WI38 (cell line): ENCODE data around the gene PAQR8.

ENCODE experiments used
- H3K4me3 ChIP-seq: 2 replicates; pipeline ENCODE4 v1.5.1; 2011; ENCODE audit warnings: low read depth, mild to moderate bottlenecking, control low read depth, low read length
- TF ChIP-seq, protein P1 (sequence below): IDR thresholded peaks from 2 replicates; pipeline ENCODE4 v1.5.1; 2012; ENCODE audit warnings: low read depth, mild to moderate bottlenecking, control low read depth, low read length

The PAQR8 gene

DNA sequence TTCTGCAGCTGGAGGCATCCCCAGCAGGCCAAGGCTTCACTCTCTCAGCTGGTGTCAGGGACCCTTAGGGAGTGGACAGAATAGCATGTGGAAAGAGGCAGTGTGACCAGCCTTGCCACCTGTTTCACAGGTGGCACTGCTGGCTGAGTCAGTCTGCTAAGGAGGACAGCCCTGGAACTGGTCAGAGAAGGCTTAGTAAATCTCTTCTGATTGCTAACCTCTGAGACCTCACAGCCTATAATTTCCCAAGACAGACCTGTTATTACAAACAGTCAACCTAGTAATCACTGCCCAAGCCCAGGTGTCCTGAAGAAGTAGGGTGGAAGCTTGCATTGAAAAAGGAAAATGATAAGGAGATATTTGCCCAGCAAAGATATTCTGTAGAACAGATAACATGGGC is 26.4 kb upstream of the PAQR8 start:
- H3K4me3 ChIP-seq: no peak overlapping the region
- TF ChIP-seq, protein P1, sequence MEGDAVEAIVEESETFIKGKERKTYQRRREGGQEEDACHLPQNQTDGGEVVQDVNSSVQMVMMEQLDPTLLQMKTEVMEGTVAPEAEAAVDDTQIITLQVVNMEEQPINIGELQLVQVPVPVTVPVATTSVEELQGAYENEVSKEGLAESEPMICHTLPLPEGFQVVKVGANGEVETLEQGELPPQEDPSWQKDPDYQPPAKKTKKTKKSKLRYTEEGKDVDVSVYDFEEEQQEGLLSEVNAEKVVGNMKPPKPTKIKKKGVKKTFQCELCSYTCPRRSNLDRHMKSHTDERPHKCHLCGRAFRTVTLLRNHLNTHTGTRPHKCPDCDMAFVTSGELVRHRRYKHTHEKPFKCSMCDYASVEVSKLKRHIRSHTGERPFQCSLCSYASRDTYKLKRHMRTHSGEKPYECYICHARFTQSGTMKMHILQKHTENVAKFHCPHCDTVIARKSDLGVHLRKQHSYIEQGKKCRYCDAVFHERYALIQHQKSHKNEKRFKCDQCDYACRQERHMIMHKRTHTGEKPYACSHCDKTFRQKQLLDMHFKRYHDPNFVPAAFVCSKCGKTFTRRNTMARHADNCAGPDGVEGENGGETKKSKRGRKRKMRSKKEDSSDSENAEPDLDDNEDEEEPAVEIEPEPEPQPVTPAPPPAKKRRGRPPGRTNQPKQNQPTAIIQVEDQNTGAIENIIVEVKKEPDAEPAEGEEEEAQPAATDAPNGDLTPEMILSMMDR: no peak

DNA sequence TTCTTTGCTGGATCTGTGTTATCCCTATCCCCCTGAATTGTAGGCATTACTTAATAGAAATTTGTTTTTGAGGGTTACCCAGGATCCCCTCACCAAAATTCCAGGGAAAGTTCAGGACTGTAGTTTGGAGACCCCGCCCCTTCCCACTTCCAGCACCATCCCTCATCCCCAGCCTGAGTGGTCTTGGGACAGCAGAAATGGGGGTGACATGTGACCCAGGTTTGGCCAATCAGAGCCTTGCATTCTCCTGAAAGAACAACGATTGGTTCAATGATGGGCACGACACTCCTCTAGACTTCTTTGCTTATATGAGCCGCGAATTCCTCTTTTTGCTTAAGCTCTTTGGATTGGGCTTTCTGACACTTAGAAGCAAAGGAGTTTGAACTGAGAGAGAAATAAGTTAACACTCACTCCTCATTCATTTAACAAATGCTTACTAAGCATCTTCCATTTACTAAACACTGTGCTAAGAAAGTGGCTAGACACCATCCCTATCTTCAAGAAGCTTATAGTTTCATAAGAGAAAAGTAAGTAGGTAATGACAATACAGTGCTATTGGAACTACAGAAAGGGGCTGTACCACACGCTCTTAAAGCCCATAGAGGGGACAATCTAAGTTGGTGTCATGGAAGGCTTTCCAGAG is 24.9 kb upstream of the PAQR8 start:
- TF ChIP-seq, protein P1: no peak
- H3K4me3 ChIP-seq: no peak overlapping the region

DNA sequence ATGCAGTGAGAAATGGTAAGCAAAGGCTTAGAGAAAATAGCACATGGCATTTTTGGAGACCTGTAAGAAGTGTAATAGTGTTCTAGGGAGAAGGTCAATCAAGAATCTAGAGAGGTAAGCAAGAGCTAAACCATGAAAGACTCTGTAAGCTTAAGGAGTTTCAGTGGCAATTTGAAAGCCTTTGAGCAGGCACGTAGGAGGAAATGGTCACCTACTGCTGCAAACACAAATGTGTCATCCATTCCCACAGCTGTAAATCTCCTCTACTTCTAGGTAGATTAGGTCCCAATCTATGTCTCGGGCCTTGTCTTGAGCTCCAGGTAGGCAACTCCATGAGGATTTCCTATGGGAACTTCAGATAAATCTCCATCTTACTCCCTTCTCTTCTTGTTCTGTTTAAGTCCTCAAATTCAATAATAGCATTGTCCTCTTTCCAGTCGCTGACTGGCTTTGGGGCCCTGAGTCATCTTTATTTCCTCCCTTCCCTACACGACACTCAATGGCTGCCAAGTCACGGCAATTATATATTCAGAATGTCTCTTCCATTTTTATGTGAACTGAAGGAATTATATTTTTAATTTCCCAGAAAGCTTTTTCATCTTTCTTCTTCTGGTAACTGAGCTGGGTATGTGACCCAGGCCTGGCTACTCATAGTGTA is 24.2 kb upstream of the PAQR8 start:
- TF ChIP-seq, protein P1: no peak
- no peak overlapping the region for H3K4me3 ChIP-seq

DNA sequence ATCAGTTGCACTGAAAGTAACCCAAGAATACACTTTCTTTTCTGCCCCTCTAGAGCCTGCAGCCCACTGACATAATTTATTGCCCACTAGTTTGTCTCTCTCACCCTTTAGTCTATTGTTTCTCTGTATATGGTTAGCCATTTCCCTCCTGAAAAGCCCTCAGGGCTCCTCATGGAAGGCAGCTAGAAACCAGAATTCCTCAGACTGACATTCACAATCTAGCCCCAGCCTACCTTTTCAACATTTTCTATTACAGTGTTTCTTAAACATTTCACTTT is 21.4 kb upstream of the PAQR8 start:
- H3K4me3 ChIP-seq: no peak overlapping the region
- TF ChIP-seq, protein P1: no peak

DNA sequence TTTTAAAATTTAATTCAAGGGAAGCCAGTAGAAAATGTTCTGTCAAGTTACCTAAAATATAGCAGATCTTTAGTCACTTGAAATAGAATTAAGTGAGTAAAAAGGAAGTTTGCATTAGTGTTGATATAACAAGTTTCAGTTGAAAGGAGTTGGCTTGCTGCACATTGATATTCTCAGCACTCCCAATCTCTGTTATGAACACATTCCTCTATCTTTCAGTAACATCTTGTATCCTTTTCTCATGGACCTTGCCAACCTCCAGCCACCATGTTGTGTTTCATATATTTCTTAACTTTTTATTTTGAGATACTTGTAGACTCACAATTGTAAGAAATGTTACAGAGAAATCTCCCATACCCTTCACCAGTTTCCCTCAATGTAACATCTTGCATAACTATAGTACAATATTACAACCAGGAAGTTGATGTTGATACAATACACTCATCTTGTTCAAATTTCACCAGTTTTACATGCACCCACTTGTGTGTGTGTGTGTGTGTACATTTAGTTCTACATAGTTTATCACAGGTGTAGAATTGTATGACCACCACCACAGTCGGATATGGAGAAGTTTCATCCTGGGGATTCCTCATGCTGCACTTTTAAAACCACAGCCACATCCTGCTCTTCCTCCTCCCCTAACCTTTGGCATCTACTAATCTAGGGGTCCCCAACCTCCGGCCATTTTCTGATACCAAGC is 20.2 kb upstream of the PAQR8 start:
- TF ChIP-seq, protein P1: no peak

DNA sequence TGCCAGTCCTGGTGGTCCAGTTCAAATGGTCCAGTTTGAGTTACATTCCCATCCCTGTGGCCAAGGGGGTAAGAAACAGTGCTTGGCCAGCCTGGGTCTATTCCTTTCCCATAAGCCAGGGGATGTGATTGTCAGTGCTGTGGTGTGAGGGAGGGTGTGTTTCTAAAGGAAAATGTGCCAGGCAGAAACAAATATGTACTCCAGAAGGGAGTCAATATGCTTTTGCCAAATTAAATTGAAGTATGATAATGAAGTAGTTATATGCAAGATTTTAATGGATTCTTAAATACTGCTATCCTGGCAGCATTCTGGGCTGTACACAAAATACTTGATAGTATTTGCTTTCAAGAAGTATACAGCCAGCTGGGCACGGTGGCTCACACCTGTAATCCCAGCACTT is 16.6 kb upstream of the PAQR8 start:
- no peak overlapping the region for H3K4me3 ChIP-seq
- TF ChIP-seq, protein P1: no peak

More for the DNA sequence above, 20.2 kb upstream of the PAQR8 start:
- no peak overlapping the region for H3K4me3 ChIP-seq

DNA sequence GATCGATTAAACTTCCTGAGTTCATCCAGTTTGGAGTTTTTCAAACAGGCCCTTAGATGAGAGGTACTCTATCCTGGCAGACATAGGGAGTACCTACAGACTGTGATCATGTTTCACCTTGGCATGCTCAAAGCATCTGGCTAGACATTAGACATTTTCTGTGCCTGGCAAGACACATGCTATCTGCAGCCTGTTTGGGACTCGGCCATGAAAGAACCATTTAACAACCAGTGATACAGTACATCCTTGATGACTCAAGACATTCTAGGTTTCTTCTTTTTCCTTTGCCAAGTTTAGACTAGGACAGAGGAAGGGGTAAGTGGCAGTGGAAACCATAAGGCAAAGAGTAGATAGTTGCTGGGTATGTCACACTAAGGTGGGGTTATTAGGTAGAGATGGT is 15.4 kb upstream of the PAQR8 start:
- H3K4me3 ChIP-seq: no peak overlapping the region
- TF ChIP-seq, protein P1: no peak
